LHCN-M2 (cell line): ENCODE results near the gene CES4A. TPM values are rescaled to one million over a fixed set of nuclear protein-coding genes. Genes with fewer than 3 reads are reported as not detected.
"Not testable (repeated sequence)": the region's sequence is repeated elsewhere in the genome, so short reads cannot be mapped to it uniquely, and the experiment has no call there.

Experiments used
- DNase-seq: peaks from one replicate; pipeline ENCODE4 v3.0.0-alpha.2; 2012; ENCODE audit warnings: low read depth
- total RNA-seq: library from RNA; depleted of rRNA; stranded (reverse); fragments of >200 nt; gene quantifications from 2 replicates; pipeline ENCODE4 v1.2.3, GENCODE V29; 2014

CES4A gene
- total RNA-seq, 1 experiment from 2014 or later: 0.06 TPM

DNA sequence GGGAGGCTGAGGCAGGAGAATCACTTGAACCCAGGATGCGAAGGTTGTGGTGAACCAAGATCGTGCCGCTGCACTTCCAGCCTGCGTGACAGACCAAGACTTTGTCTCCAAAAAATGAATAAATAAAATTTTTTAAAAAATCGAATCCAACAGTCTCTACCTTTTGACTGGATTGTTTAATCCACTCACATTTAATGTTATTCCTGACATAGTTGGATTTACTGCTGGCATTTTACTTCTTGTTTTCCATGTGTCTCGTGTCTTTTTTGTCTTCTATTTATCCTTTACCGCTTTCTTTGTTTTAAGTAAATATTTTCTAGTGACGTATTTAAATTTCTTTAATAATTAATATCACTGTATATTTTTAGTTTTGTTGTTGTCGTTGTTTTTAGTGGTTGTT, 5.4 kb upstream of the CES4A start:
- no peak for DNase-seq

DNA sequence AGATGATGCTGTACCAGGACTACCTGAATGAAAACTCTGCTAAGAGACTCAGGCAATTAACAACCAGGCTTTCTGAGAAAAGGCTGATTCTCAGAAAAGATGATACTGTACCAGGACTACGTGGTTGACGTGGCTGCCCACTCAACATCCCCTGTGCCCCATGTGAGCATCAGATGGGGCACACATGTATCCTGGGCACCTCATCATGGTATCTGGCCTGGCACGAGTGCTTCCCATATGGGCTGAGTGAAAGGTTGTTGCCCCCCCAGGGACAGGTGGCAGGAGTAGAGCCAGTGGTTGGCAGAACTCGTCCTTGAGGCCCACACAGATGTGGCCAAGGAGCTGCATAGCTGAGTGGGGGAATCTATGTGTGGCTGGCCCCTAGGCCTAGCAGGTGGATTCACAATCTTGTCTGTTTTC, 3.5 kb upstream of the CES4A start:
- no peak for DNase-seq

DNA sequence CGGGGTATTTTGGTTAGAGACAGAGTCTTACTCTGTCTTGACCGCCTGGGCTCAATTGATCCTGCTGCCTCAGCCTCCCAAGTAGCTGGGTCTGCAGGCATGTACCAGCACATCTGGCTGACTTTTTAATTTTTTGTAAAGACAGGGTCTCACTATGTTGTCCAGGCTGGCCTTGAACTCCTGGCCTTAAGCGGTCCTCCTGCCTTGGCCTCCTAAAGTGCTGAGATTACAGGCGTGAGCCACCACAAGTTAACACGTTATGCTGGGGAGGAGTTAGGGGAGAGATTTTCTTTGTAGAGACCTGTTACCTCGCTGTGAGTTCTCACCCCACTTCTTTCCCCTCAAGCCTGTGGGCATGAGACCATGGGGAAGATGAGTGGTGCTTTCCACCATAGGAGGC, 1.8 kb upstream of the CES4A start:
- DNase-seq: no peak

DNA sequence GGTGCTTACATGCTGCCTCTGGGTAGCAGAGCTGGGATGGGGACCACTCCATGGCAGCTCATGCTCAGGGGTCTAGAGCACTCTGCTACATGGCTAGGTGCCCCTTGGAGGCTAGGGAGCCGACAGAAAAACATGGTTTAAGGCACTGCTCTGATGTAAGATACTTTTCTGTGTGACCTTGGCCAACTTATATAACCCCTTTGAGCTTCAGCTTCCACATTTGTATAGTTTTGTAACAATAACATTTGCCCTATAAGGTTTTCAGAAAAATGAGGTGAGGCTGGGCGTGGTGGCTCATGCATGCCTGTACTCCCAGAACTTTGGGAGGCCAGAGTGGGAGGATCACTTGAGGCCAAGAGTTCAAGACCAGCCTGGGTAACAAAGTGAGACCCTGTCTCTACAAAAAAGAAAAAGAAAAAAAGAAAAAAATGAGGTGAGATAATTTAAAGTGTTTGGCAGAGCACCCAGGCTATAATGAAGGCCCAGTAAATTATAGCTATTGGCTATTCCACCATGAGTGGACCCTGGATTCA, 3.2 kb downstream of the CES4A start:
- DNase-seq: no peak

DNA sequence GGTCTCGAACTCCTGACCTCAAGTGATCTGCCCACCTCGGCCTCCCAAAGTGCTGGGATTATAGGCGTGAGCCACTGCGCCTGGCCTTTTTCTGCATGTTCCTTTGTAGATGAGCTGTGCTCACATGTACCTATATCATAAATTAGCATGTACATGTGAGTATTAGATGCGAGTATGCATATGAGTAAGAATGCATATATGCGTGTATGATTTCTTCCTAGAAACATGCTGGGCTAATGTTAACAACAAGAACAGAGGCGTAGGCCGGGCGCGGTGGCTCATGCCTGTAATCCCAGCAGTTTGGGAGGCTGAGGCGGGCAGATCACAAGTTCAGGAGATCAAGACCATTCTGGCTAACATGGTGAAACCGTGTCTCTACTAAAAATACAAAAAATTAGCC, 5.2 kb downstream of the CES4A start:
- not testable (repeated sequence) for DNase-seq

DNA sequence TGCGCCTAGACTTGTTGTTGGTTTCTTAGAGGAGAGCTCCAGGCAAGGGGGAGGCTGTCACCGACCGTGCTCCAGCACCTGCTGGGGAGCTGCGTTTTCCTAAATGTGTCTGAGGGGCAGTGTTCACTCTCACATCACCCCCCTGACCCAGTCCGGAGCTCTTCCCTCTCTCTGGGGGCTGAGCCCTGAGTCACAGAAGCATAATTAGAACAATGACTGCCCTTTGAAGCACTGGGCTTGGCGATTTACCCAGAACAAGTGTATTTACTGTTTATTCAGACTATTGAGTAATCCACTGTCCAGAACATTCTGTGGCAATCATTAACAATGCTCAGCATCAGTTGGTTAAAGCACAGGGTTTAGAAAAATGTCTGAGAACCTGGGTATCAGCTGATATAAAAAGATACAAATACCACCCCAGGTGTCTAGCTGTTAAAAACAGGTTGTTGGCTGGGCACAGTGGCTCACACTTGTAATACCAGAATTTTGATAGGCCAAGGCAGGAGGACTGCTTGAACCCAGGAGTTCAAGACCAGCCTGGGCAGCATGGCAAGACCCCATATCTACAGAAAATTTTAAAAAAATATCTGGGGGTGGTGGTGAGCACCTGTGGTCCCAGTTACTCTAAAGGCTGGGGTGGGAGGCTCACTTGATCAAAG, 8.1 kb downstream of the CES4A start:
- DNase-seq: peak; percentile 85

DNA sequence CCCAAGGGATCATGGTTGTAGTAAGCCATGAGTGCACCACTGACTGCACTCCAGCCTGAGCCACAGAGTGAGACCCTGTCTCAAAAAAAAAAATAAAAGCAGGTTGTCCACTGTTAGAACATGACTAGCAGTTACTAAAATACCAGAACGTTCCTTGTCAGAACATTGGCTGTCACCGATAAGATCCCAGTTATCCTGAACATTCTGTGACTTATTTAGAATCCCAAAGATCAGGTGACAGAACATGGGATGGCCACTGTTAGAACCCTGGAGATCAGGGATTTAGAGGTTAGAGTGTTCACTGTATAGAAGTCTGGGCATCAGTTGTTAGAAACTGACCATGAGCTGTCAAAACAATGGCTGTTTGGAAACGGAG, 8.6 kb downstream of the CES4A start:
- no peak for DNase-seq

DNA sequence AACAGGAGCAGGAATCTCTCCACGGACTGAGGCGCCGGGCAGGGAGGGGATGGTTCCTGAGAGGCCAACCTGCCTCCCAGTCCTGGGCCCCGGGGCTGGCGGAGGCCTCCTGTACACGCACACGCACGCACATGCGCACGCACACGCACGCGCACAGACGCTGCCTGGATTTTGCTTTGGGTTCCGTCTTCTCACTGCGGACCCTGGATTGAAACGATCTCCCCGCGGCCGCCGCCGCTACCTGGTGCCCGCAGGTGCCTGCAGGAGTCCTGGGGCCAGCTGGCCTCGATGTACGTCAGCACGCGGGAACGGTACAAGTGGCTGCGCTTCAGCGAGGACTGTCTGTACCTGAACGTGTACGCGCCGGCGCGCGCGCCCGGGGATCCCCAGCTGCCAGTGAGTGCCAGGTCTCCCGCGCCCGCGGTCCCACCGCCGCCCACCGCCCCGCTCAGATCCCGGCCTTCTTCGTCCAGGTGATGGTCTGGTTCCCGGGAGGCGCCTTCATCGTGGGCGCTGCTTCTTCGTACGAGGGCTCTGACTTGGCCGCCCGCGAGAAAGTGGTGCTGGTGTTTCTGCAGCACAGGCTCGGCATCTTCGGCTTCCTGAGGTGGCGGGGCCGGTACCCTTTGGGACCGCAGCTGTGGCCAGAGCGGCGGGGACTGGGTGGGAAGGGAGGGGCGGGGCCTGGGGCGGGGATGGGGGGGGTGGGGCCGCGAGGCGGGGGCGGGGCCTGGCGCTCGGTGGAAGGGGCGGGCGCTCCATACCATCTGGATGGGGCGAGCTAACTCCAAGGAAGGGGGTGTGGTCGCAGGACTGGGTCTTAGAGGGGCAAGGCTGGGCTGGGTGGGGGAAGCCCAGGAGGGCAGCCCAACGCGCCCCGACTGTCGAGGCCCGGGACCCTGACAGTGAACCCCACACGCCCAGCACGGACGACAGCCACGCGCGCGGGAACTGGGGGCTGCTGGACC, 12.3 kb downstream of the CES4A start:
- DNase-seq: no peak

DNA sequence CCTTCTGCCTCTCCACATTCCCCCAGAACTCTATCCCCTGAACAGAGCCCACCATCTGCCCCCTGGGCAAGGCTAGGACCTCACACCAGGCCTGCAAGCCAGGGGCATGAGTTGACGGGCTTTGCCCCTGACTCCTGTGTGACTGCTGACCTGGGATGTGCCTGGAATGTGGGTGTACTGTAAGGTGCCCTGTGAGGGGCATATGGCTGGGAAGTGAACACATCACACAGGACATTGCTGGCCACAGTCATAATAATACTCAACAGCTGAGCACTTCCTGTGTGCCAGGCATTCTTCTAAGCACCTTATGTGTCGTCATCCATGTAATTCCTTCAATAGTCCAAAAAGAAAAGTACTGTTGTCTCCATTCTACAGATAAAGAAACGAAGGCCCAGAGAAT, 13.3 kb downstream of the CES4A start:
- DNase-seq: no peak

DNA sequence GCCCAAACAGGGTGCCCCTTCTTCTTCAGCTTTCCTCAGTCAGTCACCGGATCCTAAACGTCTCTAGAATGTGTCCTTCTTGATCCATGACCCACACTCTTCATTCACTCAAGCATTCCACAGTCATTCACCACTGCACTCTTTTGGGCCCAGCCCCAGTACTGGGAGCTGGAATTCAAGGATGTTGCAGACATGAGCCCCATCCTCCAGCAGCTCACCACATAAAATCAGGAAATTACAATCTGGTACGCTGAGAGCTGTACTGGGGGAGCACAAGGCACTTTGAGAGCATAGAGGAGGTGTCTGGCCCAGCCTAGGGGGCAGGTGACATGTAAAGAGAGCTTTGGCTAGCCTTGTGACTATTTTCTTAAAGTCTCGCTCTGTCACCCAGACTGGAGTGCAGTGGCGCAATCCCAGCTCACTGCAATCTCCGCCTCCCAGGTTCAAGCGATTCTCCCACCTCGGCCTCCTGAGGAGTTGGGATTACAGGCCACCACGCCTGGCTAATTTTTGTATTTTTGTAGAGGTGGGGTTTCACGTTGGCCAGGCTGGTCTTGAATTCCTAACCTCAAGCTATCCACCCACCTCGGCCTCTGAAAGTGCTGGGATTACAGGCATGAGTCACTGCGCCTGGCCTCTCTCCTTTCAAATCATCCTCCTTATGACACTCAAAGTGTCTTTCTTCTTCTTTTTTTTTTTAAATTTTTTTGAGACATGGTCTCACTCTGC, 18.7 kb downstream of the CES4A start:
- peak; percentile 23 for DNase-seq

DNA sequence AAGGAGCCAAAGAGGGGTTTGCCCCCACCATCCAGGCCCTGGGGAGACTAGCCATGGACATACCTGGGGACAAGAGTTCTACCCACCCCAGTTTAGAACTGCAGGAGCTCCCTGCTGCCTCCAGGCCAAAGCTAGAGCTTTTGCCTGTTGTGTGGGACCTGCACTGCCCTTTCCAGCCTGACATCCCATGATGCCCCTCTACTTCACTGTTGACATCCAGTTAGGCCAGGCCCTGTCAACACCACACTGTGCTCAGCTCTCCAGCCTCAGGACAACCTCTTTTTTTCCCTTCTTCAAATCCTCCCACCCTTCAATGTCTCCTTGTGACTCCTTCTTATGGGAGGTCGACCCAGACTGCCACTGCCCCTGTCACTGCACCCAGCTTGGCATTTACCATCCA, 20.8 kb downstream of the CES4A start:
- DNase-seq: no peak

DNA sequence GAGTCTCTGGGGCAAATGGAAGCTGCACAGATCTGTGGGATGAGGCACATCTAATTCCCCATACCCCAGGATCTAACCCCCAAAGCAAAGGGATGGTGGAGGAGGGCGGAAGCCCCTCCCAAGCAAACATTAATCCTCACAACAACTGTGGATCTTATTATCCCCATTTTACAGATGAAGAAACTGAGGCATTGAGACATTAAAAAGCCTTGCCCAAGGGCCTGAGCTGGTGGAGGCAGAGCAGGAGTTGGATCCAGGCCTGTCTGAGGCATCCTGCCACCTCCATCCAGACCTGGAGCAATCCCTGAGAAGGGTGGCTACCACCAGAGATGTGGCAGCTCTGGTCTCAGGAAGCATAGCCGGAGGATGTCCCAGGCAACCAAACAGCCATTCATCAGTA, 22.9 kb downstream of the CES4A start:
- no peak for DNase-seq

DNA sequence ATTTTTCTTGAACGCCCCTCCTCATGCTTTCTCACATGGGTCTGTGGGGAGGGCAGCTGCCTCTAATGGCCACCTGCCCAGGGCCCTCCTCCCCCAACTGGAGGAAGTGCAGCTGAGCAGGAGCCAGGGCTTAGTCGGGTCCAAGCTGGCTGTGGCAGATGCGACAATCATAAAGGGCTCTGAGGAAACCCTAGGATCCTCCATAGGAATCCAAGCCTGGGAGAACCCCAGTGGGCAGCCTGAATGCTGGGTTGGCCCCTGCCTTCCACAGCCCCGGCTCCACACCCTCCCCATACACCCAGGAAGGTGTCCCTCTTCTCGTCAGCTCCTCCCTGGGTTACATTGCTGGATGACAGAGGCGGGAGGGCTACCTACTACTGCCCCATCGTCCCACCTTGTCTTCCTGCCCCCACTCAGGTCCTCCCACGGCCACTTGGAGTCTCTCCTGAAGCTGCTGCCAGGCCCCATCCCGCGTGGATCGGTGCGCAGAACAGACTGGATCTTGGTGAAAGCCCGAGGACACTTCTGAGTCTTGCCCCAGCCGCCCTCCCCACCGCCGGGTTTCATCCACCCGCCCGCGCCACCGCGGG, 24.9 kb downstream of the CES4A start:
- DNase-seq: no peak

DNA sequence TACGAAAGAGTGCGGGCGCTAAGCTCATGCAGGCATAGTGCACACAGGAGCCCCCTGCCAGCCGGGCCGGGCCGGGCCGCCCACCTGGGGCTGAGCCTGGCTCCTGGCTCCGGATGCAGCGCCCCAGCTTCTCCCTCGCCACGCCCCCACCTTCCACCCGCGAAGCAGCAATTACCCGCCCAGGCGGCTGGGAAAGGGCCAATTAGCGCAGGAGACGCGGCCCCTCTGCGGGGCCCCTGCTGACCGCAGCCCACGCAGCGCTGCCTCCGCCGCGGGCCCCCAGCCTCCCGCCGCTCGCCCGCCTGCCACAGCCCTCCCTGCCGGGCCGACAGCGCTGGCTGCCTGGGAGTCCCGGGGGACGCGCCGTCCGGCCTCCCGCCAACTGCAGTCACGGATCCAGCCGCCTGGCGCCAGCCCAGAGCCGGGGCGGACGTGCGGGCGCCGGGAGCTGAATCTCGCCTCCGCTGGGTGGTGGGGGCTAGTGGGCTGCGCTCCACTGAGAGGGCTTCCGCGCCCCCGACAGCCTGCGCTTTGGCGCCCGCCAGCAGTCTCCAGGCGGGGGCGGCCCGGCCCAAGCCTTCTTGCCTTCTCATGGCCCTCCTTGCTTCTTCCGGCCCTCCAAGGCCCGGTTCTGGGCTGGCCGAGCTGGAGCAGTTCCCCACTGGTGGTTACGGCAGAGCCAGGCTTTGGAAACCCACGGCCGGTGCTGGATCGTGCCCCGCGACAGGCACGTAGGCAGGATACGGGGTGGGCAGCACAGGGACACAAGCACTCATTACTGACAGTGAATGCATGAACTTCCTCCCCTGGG, 25.6 kb downstream of the CES4A start:
- DNase-seq: peak; percentile 55

DNA sequence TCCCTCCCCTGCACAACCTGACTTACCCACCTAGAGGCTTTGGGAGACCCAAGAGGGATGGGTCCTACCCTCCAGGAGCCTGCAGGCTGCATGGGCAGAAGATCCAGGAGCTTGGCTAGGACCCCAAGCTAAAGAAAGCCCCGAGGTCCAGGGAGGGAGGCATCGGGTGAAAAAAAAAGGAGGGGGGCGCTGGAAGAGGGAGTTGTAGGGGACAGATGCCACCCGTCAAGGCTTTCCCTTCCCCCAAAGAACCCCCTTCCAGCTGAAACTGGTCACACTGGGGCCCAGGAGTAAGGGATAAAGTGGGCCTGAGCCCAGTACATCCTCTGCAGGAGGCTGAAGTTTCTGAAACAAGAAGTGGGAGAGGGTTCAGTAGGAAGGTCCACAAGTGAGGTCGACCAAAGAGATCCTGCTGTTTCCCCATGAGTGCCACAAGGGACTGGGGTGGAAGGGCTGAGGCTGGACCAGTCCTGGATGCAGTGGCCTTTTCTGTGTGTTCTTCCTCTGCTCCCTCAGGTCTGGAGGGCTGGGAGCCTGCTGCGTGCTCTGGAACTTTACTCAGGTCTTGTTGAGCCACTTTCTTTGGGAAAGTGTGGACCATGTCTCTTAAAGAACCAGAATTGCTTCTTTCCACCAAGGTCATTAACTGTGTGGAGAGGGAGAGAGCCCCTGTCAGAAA, 26.4 kb downstream of the CES4A start:
- DNase-seq: no peak

DNA sequence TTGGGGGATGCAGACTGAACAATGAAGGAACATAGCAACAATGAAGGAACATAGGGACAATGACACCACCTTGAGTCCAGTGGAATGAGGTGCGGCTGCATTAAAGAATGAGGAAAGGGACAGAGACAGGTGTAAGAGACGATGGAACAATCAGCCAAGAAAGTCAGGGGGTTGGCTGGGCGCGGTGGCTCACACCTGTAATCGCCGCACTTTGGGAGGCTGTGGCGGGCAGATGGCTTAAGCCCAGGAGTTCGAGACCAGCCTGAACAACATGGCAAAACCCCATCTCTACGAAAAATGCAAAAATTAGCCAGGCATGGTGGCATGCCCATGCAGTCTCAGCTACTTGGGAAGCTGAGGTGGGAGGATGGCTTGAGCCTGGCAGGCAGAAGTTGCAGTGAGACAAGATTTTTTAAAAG, 26.9 kb downstream of the CES4A start:
- no peak for DNase-seq

DNA sequence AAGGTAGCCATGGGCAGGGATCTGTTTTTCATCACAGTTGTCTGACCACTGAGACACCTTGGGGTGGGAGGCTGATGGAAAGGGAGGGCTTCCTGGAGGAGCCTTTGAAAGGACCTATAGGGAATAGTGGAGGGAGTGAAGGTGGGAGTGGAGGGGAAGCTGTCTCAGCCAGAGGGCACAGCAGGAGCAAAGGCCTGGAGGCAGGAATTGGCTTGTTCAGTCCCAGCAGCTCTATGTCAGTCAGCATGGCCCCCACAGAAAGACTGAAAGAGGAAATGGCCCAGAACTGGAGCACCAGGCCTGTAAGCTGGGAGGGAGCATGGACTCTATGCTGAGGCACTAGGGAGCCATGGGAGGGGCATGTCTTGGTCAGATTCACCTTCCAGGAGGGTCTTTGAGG, 27.8 kb downstream of the CES4A start:
- no peak for DNase-seq

DNA sequence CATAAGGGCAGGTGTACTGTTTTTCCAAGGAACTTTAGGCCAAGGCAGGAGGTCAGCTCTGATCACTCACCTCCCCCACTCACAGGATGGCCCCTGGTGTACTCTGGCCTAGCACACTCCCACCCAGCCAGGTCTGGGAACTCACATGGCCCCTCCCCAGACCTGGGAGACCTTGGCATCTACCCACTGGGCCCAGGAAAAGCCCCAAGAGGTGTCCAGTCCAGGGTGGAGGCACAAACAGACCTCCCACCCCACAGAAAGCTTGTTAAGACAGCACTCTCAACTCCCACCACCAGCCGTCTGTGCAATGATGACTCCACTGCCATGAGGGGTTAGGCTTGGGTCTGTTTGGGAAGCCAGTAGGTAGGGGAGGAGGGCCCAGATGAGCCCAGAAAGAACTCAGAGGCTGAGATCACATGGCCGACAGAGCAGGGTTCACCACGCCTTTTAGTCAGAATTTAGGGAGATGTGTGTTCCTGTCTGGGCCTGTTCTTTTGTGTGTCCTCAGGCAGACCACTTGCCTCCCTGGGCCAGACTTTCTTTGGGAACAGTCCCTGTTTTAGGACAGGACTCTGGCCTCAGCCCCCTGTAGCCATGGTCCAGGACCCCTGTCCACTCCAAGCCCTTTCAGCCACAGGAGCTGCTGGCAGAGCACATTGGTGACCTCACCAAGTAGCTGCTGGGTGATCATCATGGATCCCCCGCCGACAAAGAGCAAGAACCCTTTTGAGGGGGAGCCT, 28.5 kb downstream of the CES4A start:
- DNase-seq: no peak

DNA sequence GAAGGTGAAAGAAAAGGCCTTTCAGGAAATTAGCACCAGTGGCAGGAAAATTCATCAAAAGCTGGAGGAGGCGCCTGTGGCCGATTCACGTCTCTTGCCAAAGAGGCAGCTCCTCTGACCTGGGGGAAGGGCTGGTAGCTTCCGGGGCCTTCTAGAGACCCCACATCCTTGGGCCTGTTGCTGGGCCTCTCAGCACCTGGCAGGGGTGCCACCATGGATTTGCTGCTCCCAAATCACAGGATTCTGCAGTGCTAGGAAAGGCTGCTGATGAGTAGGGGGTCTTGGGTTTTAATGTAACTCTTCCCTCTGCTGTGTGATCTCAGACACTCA, 29.0 kb downstream of the CES4A start:
- no peak for DNase-seq
